Transverse colon (tissue), 4 donors: ENCODE data around the gene OTULIN. TPM values are rescaled to one million over a fixed set of nuclear protein-coding genes. Genes with fewer than 3 reads are reported as not detected.

Experiments
- DNase-seq: peaks from one replicate; pipeline ENCODE4 v3.0.0-alpha.2; 2019
- H3K27ac ChIP-seq, 4 donors: fragments of 200-600 bp; sonication (generic); 2 replicates each; pipeline ENCODE4 v1.5.1; 2016 to 2018; ENCODE audit warnings: inconsistent platforms in 4 of 4
- H3K27me3 ChIP-seq: fragments of 200-600 bp; sonication (generic); 2 replicates; pipeline ENCODE4 v1.5.1; 2017; ENCODE audit warnings: inconsistent platforms
- H3K36me3 ChIP-seq, 4 donors: fragments of 200-600 bp; sonication (generic); 2 replicates each; pipeline ENCODE4 v1.5.1; 2017 to 2019; ENCODE audit warnings: inconsistent platforms in 4 of 4
- H3K4me1 ChIP-seq, 4 donors: fragments of 200-600 bp; sonication (generic); 2 replicates each; pipeline ENCODE4 v1.5.1; 2017 to 2020; ENCODE audit warnings: inconsistent platforms in 4 of 4
- H3K4me3 ChIP-seq, 4 donors: fragments of 200-600 bp; sonication (generic); 1 replicate in 1 of 4; 2 replicates in 3 of 4; pipeline versions ENCODE4 v1.5.1 to v1.6.1; 2017 to 2019; ENCODE audit warnings: inconsistent platforms in 4 of 4
- H3K9me3 ChIP-seq, 2 donors: fragments of 200-600 bp; sonication (generic); 2 replicates each; pipeline ENCODE4 v1.5.1; 2017 to 2019; ENCODE audit warnings: inconsistent platforms in 2 of 2
- CTCF ChIP-seq, 5 experiments: fragments of 200-600 bp in 3 of 5; fragments of 450-650 bp in 2 of 5; sonication (generic) in 3 of 5; IDR thresholded peaks; 1 replicate in 2 of 5; 2 replicates in 3 of 5; pipeline ENCODE4 v1.5.1; 2016 to 2017; ENCODE audit warnings: antibody characterized with exemption in 5 of 5, inconsistent platforms in 3 of 5, mild to moderate bottlenecking in 2 of 5, moderate library complexity in 1 of 5
- EP300 ChIP-seq: sonication (generic); formaldehyde crosslinking; IDR thresholded peaks from one replicate; pipeline ENCODE4 v1.6.1; 2017; ENCODE audit warnings: antibody characterized with exemption, low read depth
- POLR2A ChIP-seq: fragments of 450-650 bp; IDR thresholded peaks from one replicate; pipeline ENCODE4 v1.6.1; 2016; ENCODE audit warnings: antibody characterized with exemption, mild to moderate bottlenecking, moderate library complexity
- POLR2AphosphoS5 ChIP-seq, 3 donors: sonication (generic); formaldehyde crosslinking; IDR thresholded peaks; one replicate each; pipeline ENCODE4 v1.6.1; 2016; ENCODE audit warnings: antibody characterized with exemption in 3 of 3
- WGBS, 2 donors: methylation state at CpG; one replicate each; pipeline ENCODE4 v1.1.5; 2018; ENCODE audit warnings: low coverage in 1 of 2; 5-methylcytosine and 5-hydroxymethylcytosine counted together
- in situ Hi-C, 4 donors: fragments of 200-750 bp; cut with MboI; loops; one replicate each; pipeline versions ENCODE4 v1.15.0 to v1.15.1; 2017; ENCODE audit warnings: low sequenced_read_pairs in 3 of 4, low pct_ligation_motif_present in 1 of 4, low pct_unique_long_range_greater_than_20kb in 1 of 4
- intact Hi-C: fragments of 100-400 bp; cut with DNase I; formaldehyde crosslinking; loops from one replicate; pipeline ENCODE4 v1.15.1; 2023; ENCODE audit warnings: low total_unique reads
- total RNA-seq, 4 donors: library from RNA; depleted of rRNA; stranded (reverse); fragments of >200 nt; gene quantifications; one replicate each; pipeline ENCODE4 v1.1.0, GENCODE V29; 2016

OTULIN gene
- total RNA-seq, 4 donors from 2014 or later = 34.8 to 52.4 (median 40.4) TPM

GRCh38 chr5:14724633-14725032, 60.1 kb downstream of the OTULIN start:
- intact Hi-C loops (no loop called here), in situ Hi-C loops (loop anchor here in 3 of 4 donors (5.0 to 10.0 kb wide), 3 partner anchors 278 to 290 kb away; no protein-coding TSS in a partner anchor)
- no peak for DNase-seq
- TF ChIP-seq POLR2A (no peak), CTCF (IDR thresholded peaks at IDR 0.05) (no peak), POLR2AphosphoS5 (IDR thresholded peaks at IDR 0.05) (no peak), EP300 (no peak)
- Histone ChIP-seq H3K4me3 (no peak overlapping the region), H3K27me3 (no peaks in the 10 kb centered on the region), H3K36me3 (no peaks in the 10 kb centered on the region), H3K27ac (no peak overlapping the region), H3K9me3 (no peaks in the 10 kb centered on the region), H3K4me1 (peaks cover 0 to 18% (median 10%) of the 10 kb centered on the region in 4 donors)
- 94% methylated on average over 10 of the region's 10 CpGs; no CpG with 5 or more reads in 1 of the 2 donors for WGBS, 2 donors

DNA sequence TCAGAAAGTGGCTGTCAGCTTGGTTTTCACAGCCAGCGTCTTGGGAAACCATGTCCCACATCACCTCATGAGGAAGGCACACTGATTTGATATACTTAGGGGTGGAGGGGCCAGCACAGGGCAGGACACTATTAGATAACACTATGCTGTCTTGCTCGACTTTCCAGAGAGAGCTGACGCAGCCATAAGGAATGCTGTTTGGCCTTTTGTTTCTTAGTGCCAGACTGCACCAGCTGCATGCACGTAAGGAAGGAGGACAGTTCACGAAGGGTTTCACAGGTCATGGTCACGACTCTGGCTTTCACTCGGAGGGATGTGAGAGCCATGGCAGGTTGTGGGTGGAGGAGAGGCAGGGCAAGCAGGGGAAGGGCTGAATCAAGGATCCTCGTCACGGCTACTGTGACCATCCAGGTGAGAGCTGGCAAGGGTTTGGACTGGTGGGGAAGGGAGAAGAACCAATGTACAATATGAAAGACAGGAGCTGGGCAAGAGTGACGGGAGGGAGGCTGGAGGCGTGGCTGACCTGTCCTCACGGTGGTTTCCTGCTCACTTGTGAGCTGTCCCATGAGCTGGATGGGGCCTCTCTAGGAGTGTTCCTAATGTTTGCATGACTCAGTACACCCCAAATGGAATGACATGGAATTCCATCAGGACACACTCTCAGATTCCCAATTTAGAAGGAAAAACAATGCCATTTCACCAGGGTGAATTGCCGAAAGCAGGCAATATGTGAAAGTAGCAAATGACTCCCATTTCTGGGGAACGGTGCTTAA, 61.7 kb downstream of the OTULIN start:
- no peaks in the 10 kb centered on the region for H3K9me3 ChIP-seq
- peaks cover 0 to 18% (median 10%) of the 10 kb centered on the region in 4 donors for H3K4me1 ChIP-seq
- in situ Hi-C loops (loop anchor here in 3 of 4 donors (5.0 to 10.0 kb wide), 3 partner anchors 276 to 289 kb away; no protein-coding TSS in a partner anchor), intact Hi-C loops (no loop called here)
- H3K36me3 ChIP-seq = no peaks in the 10 kb centered on the region
- no peak for DNase-seq
- 86% methylated on average over 14 of the region's 14 CpGs; no CpG with 5 or more reads in 1 of the 2 donors for WGBS, 2 donors
- TF ChIP-seq POLR2AphosphoS5 (IDR thresholded peaks at IDR 0.05) (no peak), EP300 (no peak), POLR2A (no peak), CTCF (IDR thresholded peaks at IDR 0.05) (no peak)
- H3K4me3 ChIP-seq = no peak overlapping the region
- no peak overlapping the region for H3K27ac ChIP-seq
- H3K27me3 ChIP-seq = no peaks in the 10 kb centered on the region

DNA sequence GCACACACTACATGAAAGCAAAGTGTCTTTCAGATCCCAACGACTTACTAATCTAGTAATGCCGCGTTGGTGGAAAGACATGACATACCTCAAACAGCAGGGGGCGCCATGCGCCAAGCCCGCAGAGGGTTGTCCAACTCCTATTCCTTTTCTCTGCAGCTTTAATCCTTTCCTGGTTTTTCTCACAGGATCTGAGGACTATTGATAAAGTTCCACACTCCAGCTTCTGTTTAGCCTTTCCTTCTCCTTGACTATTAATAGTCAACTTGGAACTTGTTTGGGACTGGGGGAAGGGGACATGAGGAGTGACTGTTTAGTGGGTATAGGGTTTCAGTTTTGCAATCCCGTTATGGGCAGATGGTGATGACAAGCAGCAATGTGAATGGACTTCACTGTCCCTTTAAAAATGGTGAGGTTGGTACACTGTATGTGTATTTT, 62.9 kb downstream of the OTULIN start:
- Histone ChIP-seq H3K9me3 (no peaks in the 10 kb centered on the region), H3K27ac (no peak overlapping the region), H3K36me3 (no peaks in the 10 kb centered on the region), H3K4me3 (no peak overlapping the region), H3K4me1 (peaks cover 0 to 18% (median 10%) of the 10 kb centered on the region in 4 donors), H3K27me3 (no peaks in the 10 kb centered on the region)
- DNase-seq = peak; percentile 79
- intact Hi-C loops (no loop called here), in situ Hi-C loops (loop anchor here in 3 of 4 donors (5.0 to 10.0 kb wide), 3 partner anchors 275 to 287 kb away; no protein-coding TSS in a partner anchor)
- 4 to 5% methylated on average over 7 of the region's 7 CpGs for WGBS, 2 donors
- TF ChIP-seq POLR2A (no peak), CTCF (IDR thresholded peaks at IDR 0.05) (peak; percentile 93 to 95 (median 93))

GRCh38 chr5:14727928-14728458, 63.5 kb downstream of the OTULIN start:
- no peaks in the 10 kb centered on the region for H3K27me3 ChIP-seq
- 45 to 90% methylated on average over 3 to 7 of the region's 7 CpGs for WGBS, 2 donors
- in situ Hi-C loops = loop anchor here in 3 of 4 donors (5.0 to 10.0 kb wide), 3 partner anchors 274 to 287 kb away; no protein-coding TSS in a partner anchor
- peaks cover 0 to 3% (median 0%) of the 10 kb centered on the region in 4 donors for H3K36me3 ChIP-seq
- H3K4me3 ChIP-seq = no peak overlapping the region
- DNase-seq = no peak
- intact Hi-C loops = no loop called here
- no peaks in the 10 kb centered on the region for H3K9me3 ChIP-seq
- no peak overlapping the region for H3K27ac ChIP-seq
- peaks cover 0 to 18% (median 10%) of the 10 kb centered on the region in 4 donors for H3K4me1 ChIP-seq
- TF ChIP-seq CTCF (IDR thresholded peaks at IDR 0.05) (no peak), POLR2A (no peak), EP300 (no peak), POLR2AphosphoS5 (IDR thresholded peaks at IDR 0.05) (no peak)
